Transverse colon (tissue), 4 donors: Measurements from ENCODE around the gene DACT2.

Experiments used
- EP300 ChIP-seq: sonication (generic); formaldehyde crosslinking; IDR thresholded peaks from one replicate; pipeline ENCODE4 v1.6.1; 2017; ENCODE audit warnings: antibody characterized with exemption, low read depth
- POLR2A ChIP-seq: fragments of 450-650 bp; IDR thresholded peaks from one replicate; pipeline ENCODE4 v1.6.1; 2016; ENCODE audit warnings: antibody characterized with exemption, mild to moderate bottlenecking, moderate library complexity
- POLR2AphosphoS5 ChIP-seq, 3 donors: sonication (generic); formaldehyde crosslinking; IDR thresholded peaks; one replicate each; pipeline ENCODE4 v1.6.1; 2016; ENCODE audit warnings: antibody characterized with exemption in 3 of 3
- TF ChIP-seq, protein P1 (sequence below), 5 experiments: fragments of 200-600 bp in 3 of 5; fragments of 450-650 bp in 2 of 5; sonication (generic) in 3 of 5; IDR thresholded peaks; 1 replicate in 2 of 5; 2 replicates in 3 of 5; pipeline ENCODE4 v1.5.1; 2016 to 2017; ENCODE audit warnings: antibody characterized with exemption in 5 of 5, inconsistent platforms in 3 of 5, mild to moderate bottlenecking in 2 of 5, moderate library complexity in 1 of 5

DNA sequence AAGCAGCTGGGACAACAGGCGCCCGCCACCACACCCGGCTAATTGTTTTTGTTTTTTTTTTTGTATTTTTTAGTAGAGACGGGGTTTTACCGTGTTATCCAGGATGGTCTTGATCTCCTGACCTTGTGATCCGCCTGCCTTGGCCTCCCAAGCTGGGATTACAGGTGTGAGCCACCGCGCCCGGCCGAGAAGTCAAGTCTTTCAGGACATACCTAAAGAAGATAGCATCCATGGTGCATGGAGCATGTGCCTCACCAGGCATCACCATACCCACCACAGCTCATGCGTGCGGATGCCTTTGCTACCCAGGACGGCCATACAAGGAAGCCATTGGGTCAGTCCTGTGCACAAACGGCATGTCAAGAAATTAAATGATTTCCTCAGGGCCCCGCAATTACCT is 60.8 kb downstream of the DACT2 start:
- TF ChIP-seq POLR2A = no peak
- TF ChIP-seq POLR2AphosphoS5 (IDR thresholded peaks at IDR 0.05) = no peak
- TF ChIP-seq, protein P1, sequence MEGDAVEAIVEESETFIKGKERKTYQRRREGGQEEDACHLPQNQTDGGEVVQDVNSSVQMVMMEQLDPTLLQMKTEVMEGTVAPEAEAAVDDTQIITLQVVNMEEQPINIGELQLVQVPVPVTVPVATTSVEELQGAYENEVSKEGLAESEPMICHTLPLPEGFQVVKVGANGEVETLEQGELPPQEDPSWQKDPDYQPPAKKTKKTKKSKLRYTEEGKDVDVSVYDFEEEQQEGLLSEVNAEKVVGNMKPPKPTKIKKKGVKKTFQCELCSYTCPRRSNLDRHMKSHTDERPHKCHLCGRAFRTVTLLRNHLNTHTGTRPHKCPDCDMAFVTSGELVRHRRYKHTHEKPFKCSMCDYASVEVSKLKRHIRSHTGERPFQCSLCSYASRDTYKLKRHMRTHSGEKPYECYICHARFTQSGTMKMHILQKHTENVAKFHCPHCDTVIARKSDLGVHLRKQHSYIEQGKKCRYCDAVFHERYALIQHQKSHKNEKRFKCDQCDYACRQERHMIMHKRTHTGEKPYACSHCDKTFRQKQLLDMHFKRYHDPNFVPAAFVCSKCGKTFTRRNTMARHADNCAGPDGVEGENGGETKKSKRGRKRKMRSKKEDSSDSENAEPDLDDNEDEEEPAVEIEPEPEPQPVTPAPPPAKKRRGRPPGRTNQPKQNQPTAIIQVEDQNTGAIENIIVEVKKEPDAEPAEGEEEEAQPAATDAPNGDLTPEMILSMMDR (IDR thresholded peaks at IDR 0.05) = no peak
- TF ChIP-seq EP300 = no peak
